NCI-H526 treated with DMSO at 0.1 percent for 48 hours (cell line): ENCODE data around the gene CREB3L4.
"Not testable (repeated sequence)": the region's sequence is repeated elsewhere in the genome, so short reads cannot be mapped to it uniquely, and the experiment has no call there.

ENCODE experiments used
- DNase-seq: peaks from one replicate; lab custom pipeline; 2025; lab: John Stamatoyannopoulos, UW

Gene CREB3L4

GRCh38 chr1:153985941-153986761, 18.4 kb downstream of the CREB3L4 start, which contains the start of gene RAB13:
Gene RAB13 (minus strand): TSS chr1:153986339. CDS start chr1:153986236, 103 bp downstream.
- peak; percentile 88 for DNase-seq

GRCh38 chr1:153987621-153988020, 19.9 kb downstream of the CREB3L4 start:
- DNase-seq, result no peak

- peak; percentile 100 for DNase-seq
Measured at GRCh38 chr1:153990468-153991150, 22.9 kb downstream of the CREB3L4 start, which contains the start of gene RPS27. Gene RPS27 (plus strand): TSS chr1:153990762. CDS start chr1:153990797, 35 bp downstream.

- DNase-seq, result no peak
Measured at GRCh38 chr1:153991151-153991630, 23.5 kb downstream of the CREB3L4 start.

GRCh38 chr1:153991806-153992205, 24.1 kb downstream of the CREB3L4 start:
- no peak for DNase-seq

GRCh38 chr1:153995202-153995601, 27.5 kb downstream of the CREB3L4 start:
- no peak for DNase-seq

GRCh38 chr1:153995640-153996039, 27.9 kb downstream of the CREB3L4 start:
- no peak for DNase-seq

GRCh38 chr1:153996882-153997281, 29.2 kb downstream of the CREB3L4 start:
- not testable (repeated sequence) for DNase-seq

- no peak for DNase-seq
Measured at GRCh38 chr1:154000420-154000819, 32.7 kb downstream of the CREB3L4 start.

- no peak for DNase-seq
Measured at GRCh38 chr1:154006136-154006535, 38.4 kb downstream of the CREB3L4 start.

- DNase-seq, result no peak
Measured at GRCh38 chr1:154012129-154012528, 44.4 kb downstream of the CREB3L4 start.

- not testable (repeated sequence) for DNase-seq
Measured at GRCh38 chr1:154012543-154012942, 44.8 kb downstream of the CREB3L4 start.

GRCh38 chr1:154014154-154014907, 46.6 kb downstream of the CREB3L4 start:
- DNase-seq, result no peak

- no peak for DNase-seq
Measured at GRCh38 chr1:154019269-154019668, 51.6 kb downstream of the CREB3L4 start.

GRCh38 chr1:154019940-154020339, 52.2 kb downstream of the CREB3L4 start:
- no peak for DNase-seq
